Activated T-helper 1 cell treated with anti-CD3 and anti-CD28 coated beads, Interleukin-12 subunit alpha, Interleukin-12 subunit beta, Interleukin-2, Interleukin-4 antibody, amounts not matched to agents 30 ng/mL and 10 ng/mL and 1 ng/mL, durations not matched to agents 14 hours and 24 hours and 36 hours (primary cell): ENCODE results near the gene KPNB1. TPM values are rescaled to one million over a fixed set of nuclear protein-coding genes. Genes with fewer than 3 reads are reported as not detected.
A peak's percentile ranks its signal among the peaks of the same experiment; 100 is the strongest.

Experiments
- DNase-seq: peaks from one replicate; pipeline ENCODE4 v3.0.0; 2021; ENCODE audit warnings: low spot score
- H3K27ac Mint-ChIP-seq: one replicate; pipeline ENCODE4 v1.8.0; 2021; ENCODE audit warnings: mild to moderate bottlenecking, mixed read lengths
- H3K27me3 Mint-ChIP-seq: one replicate; pipeline ENCODE4 v1.8.0; 2022; ENCODE audit warnings: mild to moderate bottlenecking, moderate library complexity, mixed read lengths; ENCODE audit not compliant: insufficient read depth
- H3K36me3 Mint-ChIP-seq: one replicate; pipeline ENCODE4 v1.8.0; 2021; ENCODE audit warnings: low read depth, mixed read lengths
- H3K4me1 Mint-ChIP-seq: one replicate; pipeline ENCODE4 v1.8.0; 2021; ENCODE audit warnings: low read depth, mixed read lengths
- H3K4me3 Mint-ChIP-seq: one replicate; pipeline ENCODE4 v1.8.0; 2021; ENCODE audit warnings: mild to moderate bottlenecking, moderate library complexity, mixed read lengths
- H3K9me3 Mint-ChIP-seq: one replicate; pipeline ENCODE4 v1.8.0; 2021; ENCODE audit warnings: mixed read lengths
- intact Hi-C: fragments of 100-400 bp; cut with micrococcal nuclease; formaldehyde crosslinking; loops from one replicate; pipeline ENCODE4 v1.15.1; 2024
- total RNA-seq: library from RNA; stranded (reverse); gene quantifications from 2 replicates; pipeline ENCODE4 v1.2.3, GENCODE V29; 2022

KPNB1 gene
- total RNA-seq, 1 donor from 2014 or later, result 718 TPM

GRCh38 chr17:47644324-47644723, 5.4 kb upstream of the KPNB1 start:
- Mint-ChIP-seq H3K27ac (no peak overlapping the region), H3K9me3 (no peaks in the 10 kb centered on the region), H3K4me1 (peaks cover 15% of the 10 kb centered on the region), H3K4me3 (no peak overlapping the region), H3K36me3 (peaks cover 5% of the 10 kb centered on the region), H3K27me3 (no peaks in the 10 kb centered on the region)
- intact Hi-C loops, result loop anchor here (10.0 kb wide), 1 partner anchor 1190 kb away; the partner anchor contains the start of gene CALCOCO2
- no peak for DNase-seq

- DNase-seq, result no peak
- Mint-ChIP-seq H3K27me3 (no peaks in the 10 kb centered on the region), H3K9me3 (no peaks in the 10 kb centered on the region), H3K36me3 (peaks cover 40% of the 10 kb centered on the region), H3K4me1 (peaks cover 40% of the 10 kb centered on the region), H3K4me3 (peak overlapping the region; percentile 94), H3K27ac (peak overlapping the region; percentile 96)
- intact Hi-C loops, result loop anchor here (1.0 to 10.0 kb wide), 7 partner anchors 10 to 1185 kb away; partner anchors contain the start of genes CALCOCO2, CDK5RAP3, NFE2L1 and TBKBP1
These were observed 329 bp downstream of the KPNB1 start for GRCh38 chr17:47649972-47650524.

GRCh38 chr17:47650525-47651522, 1.1 kb downstream of the KPNB1 start:
- intact Hi-C loops, result loop anchor here (1.0 to 2.0 kb wide), 2 partner anchors 44 to 244 kb away; partner anchors contain the start of gene TBKBP1
- Mint-ChIP-seq H3K9me3 (no peaks in the 10 kb centered on the region), H3K4me1 (peaks cover 48% of the 10 kb centered on the region), H3K27me3 (no peaks in the 10 kb centered on the region), H3K27ac (peak overlapping the region; percentile 94), H3K36me3 (peaks cover 48% of the 10 kb centered on the region), H3K4me3 (peak overlapping the region; percentile 98)
- DNase-seq, result peak; percentile 94

- Mint-ChIP-seq H3K4me3 (peak overlapping the region; percentile 98), H3K9me3 (no peaks in the 10 kb centered on the region), H3K27me3 (no peaks in the 10 kb centered on the region), H3K27ac (peak overlapping the region; percentile 94), H3K4me1 (peaks cover 52% of the 10 kb centered on the region), H3K36me3 (peaks cover 55% of the 10 kb centered on the region)
- intact Hi-C loops, result loop anchor here (2.0 kb wide), 1 partner anchor 43 kb away; the partner anchor contains the start of gene TBKBP1
- DNase-seq, result no peak
These were observed 2.0 kb downstream of the KPNB1 start for GRCh38 chr17:47651704-47652103.

GRCh38 chr17:47652570-47652969, 2.9 kb downstream of the KPNB1 start:
- intact Hi-C loops, result no loop called here
- H3K27ac Mint-ChIP-seq, result peak overlapping the region; percentile 69
- H3K36me3 Mint-ChIP-seq, result peaks cover 61% of the 10 kb centered on the region
- H3K4me3 Mint-ChIP-seq, result peak overlapping the region; percentile 98
- no peak for DNase-seq
- H3K4me1 Mint-ChIP-seq, result peaks cover 57% of the 10 kb centered on the region
- no peaks in the 10 kb centered on the region for H3K27me3 Mint-ChIP-seq
- H3K9me3 Mint-ChIP-seq, result no peaks in the 10 kb centered on the region

GRCh38 chr17:47653442-47653841, 3.7 kb downstream of the KPNB1 start:
- peak overlapping the region; percentile 84 for H3K27ac Mint-ChIP-seq
- intact Hi-C loops, result no loop called here
- H3K27me3 Mint-ChIP-seq, result no peaks in the 10 kb centered on the region
- peaks cover 67% of the 10 kb centered on the region for H3K36me3 Mint-ChIP-seq
- peaks cover 62% of the 10 kb centered on the region for H3K4me1 Mint-ChIP-seq
- no peak for DNase-seq
- no peaks in the 10 kb centered on the region for H3K9me3 Mint-ChIP-seq
- H3K4me3 Mint-ChIP-seq, result peak overlapping the region; percentile 76

GRCh38 chr17:47654991-47655390, 5.3 kb downstream of the KPNB1 start:
- Mint-ChIP-seq H3K27me3 (no peaks in the 10 kb centered on the region), H3K9me3 (no peaks in the 10 kb centered on the region), H3K36me3 (peaks cover 73% of the 10 kb centered on the region), H3K4me1 (peaks cover 69% of the 10 kb centered on the region), H3K27ac (peak overlapping the region; percentile 31), H3K4me3 (peak overlapping the region; percentile 17)
- intact Hi-C loops, result no loop called here
- DNase-seq, result no peak

GRCh38 chr17:47660064-47660492, 10.4 kb downstream of the KPNB1 start:
- Mint-ChIP-seq H3K27me3 (no peaks in the 10 kb centered on the region), H3K27ac (peak overlapping the region; percentile 82), H3K4me1 (peaks cover 61% of the 10 kb centered on the region), H3K9me3 (no peaks in the 10 kb centered on the region), H3K36me3 (peaks cover 60% of the 10 kb centered on the region), H3K4me3 (peak overlapping the region; percentile 77)
- no peak for DNase-seq
- intact Hi-C loops, result loop anchor here (1.0 to 5.0 kb wide), 3 partner anchors 11 to 57 kb away; partner anchors contain the start of gene KPNB1

- peaks cover 38% of the 10 kb centered on the region for H3K4me1 Mint-ChIP-seq
- H3K27me3 Mint-ChIP-seq, result no peaks in the 10 kb centered on the region
- H3K27ac Mint-ChIP-seq, result peak overlapping the region; percentile 70
- intact Hi-C loops, result loop anchor here (1.0 to 5.0 kb wide), 4 partner anchors 33 to 138 kb away; partner anchors contain the start of gene TBX21
- H3K4me3 Mint-ChIP-seq, result peak overlapping the region; percentile 30
- peak; percentile 43 for DNase-seq
- H3K9me3 Mint-ChIP-seq, result no peaks in the 10 kb centered on the region
- H3K36me3 Mint-ChIP-seq, result peaks cover 52% of the 10 kb centered on the region
These were observed 14.3 kb downstream of the KPNB1 start for GRCh38 chr17:47663912-47664623.

- peak overlapping the region; percentile 63 for H3K27ac Mint-ChIP-seq
- peaks cover 43% of the 10 kb centered on the region for H3K4me1 Mint-ChIP-seq
- H3K27me3 Mint-ChIP-seq, result no peaks in the 10 kb centered on the region
- intact Hi-C loops, result loop anchor here (1.0 to 5.0 kb wide), 4 partner anchors 33 to 138 kb away; partner anchors contain the start of gene TBX21
- H3K9me3 Mint-ChIP-seq, result no peaks in the 10 kb centered on the region
- DNase-seq, result no peak
- H3K36me3 Mint-ChIP-seq, result peaks cover 57% of the 10 kb centered on the region
- no peak overlapping the region for H3K4me3 Mint-ChIP-seq
These were observed 14.9 kb downstream of the KPNB1 start for GRCh38 chr17:47664624-47664941.

- intact Hi-C loops, result loop anchor here (2.0 kb wide), 1 partner anchor 67 kb away; the partner anchor contains the start of gene TBX21
- H3K9me3 Mint-ChIP-seq, result no peaks in the 10 kb centered on the region
- no peak for DNase-seq
These were observed 15.9 kb downstream of the KPNB1 start for GRCh38 chr17:47665655-47666054.

GRCh38 chr17:47669081-47669480, 19.4 kb downstream of the KPNB1 start:
- no peak overlapping the region for H3K27ac Mint-ChIP-seq
- H3K27me3 Mint-ChIP-seq, result no peaks in the 10 kb centered on the region
- DNase-seq, result no peak
- peaks cover 43% of the 10 kb centered on the region for H3K4me1 Mint-ChIP-seq
- no peak overlapping the region for H3K4me3 Mint-ChIP-seq
- H3K9me3 Mint-ChIP-seq, result no peaks in the 10 kb centered on the region
- intact Hi-C loops, result no loop called here
- H3K36me3 Mint-ChIP-seq, result peaks cover 68% of the 10 kb centered on the region

More at GRCh38 chr17:47665655-47666054, 15.9 kb downstream of the KPNB1 start:
- H3K27me3 Mint-ChIP-seq, result no peaks in the 10 kb centered on the region
- H3K36me3 Mint-ChIP-seq, result peaks cover 60% of the 10 kb centered on the region
- peaks cover 43% of the 10 kb centered on the region for H3K4me1 Mint-ChIP-seq
- no peak overlapping the region for H3K4me3 Mint-ChIP-seq
- peak overlapping the region; percentile 52 for H3K27ac Mint-ChIP-seq
